ENCODE data around the gene STAG1.
"Not testable (repeated sequence)": the region's sequence is repeated elsewhere in the genome, so short reads cannot be mapped to it uniquely, and the experiment has no call there.

Gene STAG1

DNA sequence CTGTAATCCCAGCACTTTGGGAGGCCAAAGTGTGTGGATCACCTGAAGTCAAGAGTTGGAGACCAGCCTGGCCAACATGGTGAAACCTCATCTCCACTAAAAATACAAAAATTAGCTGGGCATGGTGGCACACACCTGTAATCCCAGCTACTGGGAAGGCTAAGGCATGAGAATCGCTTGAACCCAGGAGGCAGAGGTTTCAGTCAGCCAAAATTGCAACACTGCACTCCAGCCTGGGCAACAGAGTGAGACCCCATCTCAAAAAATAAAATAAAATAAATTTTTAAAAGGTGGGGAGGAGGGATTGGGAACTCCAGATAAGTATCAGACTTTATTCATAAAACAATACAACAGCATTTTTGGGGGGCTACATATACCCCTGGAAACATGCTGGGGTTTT is 42.4 kb downstream of the STAG1 start:
- H4K8ac ChIP-seq (ENCODE audit: low read depth, low read length); DNase-seq; H3K9ac ChIP-seq (ENCODE audit: low read length); H2AK5ac ChIP-seq (ENCODE audit: low read length); H3K4me1 ChIP-seq (ENCODE audit: control insufficient read depth in 1 of 2, insufficient read depth in 2 of 2, low read length in 2 of 2); H3K18ac ChIP-seq (ENCODE audit: low read length); H3K27ac ChIP-seq (ENCODE audit: low read depth, low read length); H3K14ac ChIP-seq (ENCODE audit: low read length); H2BK120ac ChIP-seq (ENCODE audit: insufficient read depth, low read length, poor library complexity); H4K91ac ChIP-seq (ENCODE audit: low read depth, low read length); H3K9me3 ChIP-seq (ENCODE audit: insufficient read depth, low read depth, low read length); H2AFZ ChIP-seq (ENCODE audit: insufficient read depth, low read length, poor library complexity); H3K23ac ChIP-seq (ENCODE audit: low read length); H3K4me3 ChIP-seq (ENCODE audit: low read depth, low read length); H2BK5ac ChIP-seq (ENCODE audit: low read depth, low read length, poor library complexity); H4K12ac ChIP-seq (ENCODE audit: low read depth, low read length); H3K79me2 ChIP-seq (ENCODE audit: control insufficient read depth, insufficient read depth, low read length, poor library complexity); H3K27me3 ChIP-seq (ENCODE audit: insufficient read depth, low read length); H3K79me1 ChIP-seq (ENCODE audit: low read length); H3K36me3 ChIP-seq (ENCODE audit: control insufficient read depth in 1 of 2, insufficient read depth in 2 of 2, low read length in 2 of 2); H3K4me2 ChIP-seq (ENCODE audit: low read length); H2BK12ac ChIP-seq (ENCODE audit: low read length): not testable (repeated sequence)
- peak overlapping the region; percentile 27 for H3K4ac ChIP-seq (ENCODE audit: low read depth, low read length)
- WGBS (ENCODE audit: extremely low coverage, insufficient coverage, insufficient read length), result no CpG with 5 or more reads among the region's 1 CpG

DNA sequence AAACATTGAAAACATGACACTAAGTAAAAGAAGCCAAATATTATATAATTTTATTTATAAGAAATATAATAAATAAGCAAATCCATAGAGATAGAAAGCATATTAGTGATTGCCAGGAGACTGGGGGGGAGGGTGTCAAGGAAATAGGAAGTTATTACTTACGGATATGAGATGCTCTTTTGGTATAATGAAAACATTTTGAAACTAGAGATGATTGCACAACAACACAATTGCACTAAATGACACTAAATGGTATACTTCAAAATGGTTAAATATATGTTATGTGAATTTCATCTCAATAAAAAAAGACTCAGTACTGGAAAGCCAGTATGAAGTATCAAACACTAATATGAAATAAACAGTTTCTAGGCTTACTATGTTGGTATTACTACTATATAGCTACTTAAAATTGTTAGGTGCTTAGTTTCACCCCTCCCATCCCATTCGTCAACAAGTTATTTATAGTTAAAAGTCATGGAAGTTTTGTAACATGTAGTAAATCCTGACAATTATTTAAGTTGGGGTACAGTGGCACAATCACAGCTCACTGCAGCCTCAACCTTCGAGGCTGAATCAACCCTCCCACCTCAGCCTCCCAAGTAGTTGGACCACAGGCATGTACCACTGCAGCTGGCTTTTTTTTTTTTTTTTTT is 43.7 kb downstream of the STAG1 start:
- Histone ChIP-seq H2AFZ (ENCODE audit: insufficient read depth, low read length, poor library complexity) (no peak overlapping the region), H2BK12ac (ENCODE audit: low read length) (no peak overlapping the region), H3K79me1 (ENCODE audit: low read length) (no peaks in the 10 kb centered on the region), H3K18ac (ENCODE audit: low read length) (no peak overlapping the region), H2BK120ac (ENCODE audit: insufficient read depth, low read length, poor library complexity) (no peak overlapping the region), H3K4me2 (ENCODE audit: low read length) (no peak overlapping the region), H3K14ac (ENCODE audit: low read length) (no peak overlapping the region), H3K79me2 (ENCODE audit: control insufficient read depth, insufficient read depth, low read length, poor library complexity) (no peaks in the 10 kb centered on the region), H2AK5ac (ENCODE audit: low read length) (no peak overlapping the region), H3K36me3 (ENCODE audit: control insufficient read depth in 1 of 2, insufficient read depth in 2 of 2, low read length in 2 of 2) (peaks cover 0 to 1% of the 10 kb centered on the region in 2 experiments), H3K9ac (ENCODE audit: low read length) (no peak overlapping the region), H3K27ac (ENCODE audit: low read depth, low read length) (no peak overlapping the region), H3K4ac (ENCODE audit: low read depth, low read length) (no peak overlapping the region), H4K12ac (ENCODE audit: low read depth, low read length) (no peak overlapping the region), H3K27me3 (ENCODE audit: insufficient read depth, low read length) (no peaks in the 10 kb centered on the region), H3K4me1 (ENCODE audit: control insufficient read depth in 1 of 2, insufficient read depth in 2 of 2, low read length in 2 of 2) (peaks cover 0 to 1% of the 10 kb centered on the region in 2 experiments), H3K23ac (ENCODE audit: low read length) (no peak overlapping the region), H4K91ac (ENCODE audit: low read depth, low read length) (no peak overlapping the region), H3K4me3 (ENCODE audit: low read depth, low read length) (no peak overlapping the region), H2BK5ac (ENCODE audit: low read depth, low read length, poor library complexity) (no peak overlapping the region), H4K8ac (ENCODE audit: low read depth, low read length) (no peak overlapping the region), H3K9me3 (ENCODE audit: insufficient read depth, low read depth, low read length) (no peaks in the 10 kb centered on the region)
- no CpG with 5 or more reads among the region's 3 CpGs for WGBS (ENCODE audit: extremely low coverage, insufficient coverage, insufficient read length)
- DNase-seq, result no peak

DNA sequence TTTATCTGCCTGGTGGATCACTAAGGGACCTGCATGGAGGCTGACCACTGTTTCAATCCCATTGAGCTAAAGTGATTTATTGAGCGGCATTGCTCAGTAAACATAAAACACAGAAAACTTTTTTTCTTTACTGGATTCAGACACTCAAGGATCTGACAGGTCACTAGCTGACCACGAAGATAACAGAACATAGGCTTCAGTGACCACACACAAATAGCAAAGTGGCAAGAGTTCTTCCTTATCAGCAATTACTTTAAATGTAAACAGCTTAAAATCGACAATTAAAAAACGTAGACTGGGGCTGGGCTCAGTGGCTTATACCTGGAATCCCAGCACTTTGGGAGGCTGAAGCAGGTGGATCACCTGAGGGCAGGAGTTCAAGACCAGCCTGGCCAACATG is 48.7 kb downstream of the STAG1 start:
- H3K4me3 ChIP-seq (ENCODE audit: low read depth, low read length), result no peak overlapping the region
- no peak overlapping the region for H4K12ac ChIP-seq (ENCODE audit: low read depth, low read length)
- H3K79me2 ChIP-seq (ENCODE audit: control insufficient read depth, insufficient read depth, low read length, poor library complexity), result no peaks in the 10 kb centered on the region
- no peak overlapping the region for H3K23ac ChIP-seq (ENCODE audit: low read length)
- H3K18ac ChIP-seq (ENCODE audit: low read length), result no peak overlapping the region
- no peak overlapping the region for H3K9ac ChIP-seq (ENCODE audit: low read length)
- no peaks in the 10 kb centered on the region for H3K79me1 ChIP-seq (ENCODE audit: low read length)
- H3K27me3 ChIP-seq (ENCODE audit: insufficient read depth, low read length), result no peaks in the 10 kb centered on the region
- no peak overlapping the region for H2BK12ac ChIP-seq (ENCODE audit: low read length)
- H3K4ac ChIP-seq (ENCODE audit: low read depth, low read length), result no peak overlapping the region
- no peak overlapping the region for H4K8ac ChIP-seq (ENCODE audit: low read depth, low read length)
- H4K91ac ChIP-seq (ENCODE audit: low read depth, low read length), result no peak overlapping the region
- H3K9me3 ChIP-seq (ENCODE audit: insufficient read depth, low read depth, low read length), result no peaks in the 10 kb centered on the region
- no peak overlapping the region for H3K14ac ChIP-seq (ENCODE audit: low read length)
- WGBS (ENCODE audit: extremely low coverage, insufficient coverage, insufficient read length), result no CpG with 5 or more reads among the region's 4 CpGs
- no peak overlapping the region for H2AK5ac ChIP-seq (ENCODE audit: low read length)
- H3K27ac ChIP-seq (ENCODE audit: low read depth, low read length), result no peak overlapping the region
- H3K4me1 ChIP-seq (ENCODE audit: control insufficient read depth in 1 of 2, insufficient read depth in 2 of 2, low read length in 2 of 2), result peaks cover 0 to 6% of the 10 kb centered on the region in 2 experiments
- H3K4me2 ChIP-seq (ENCODE audit: low read length), result no peak overlapping the region
- DNase-seq, result no peak
- H2AFZ ChIP-seq (ENCODE audit: insufficient read depth, low read length, poor library complexity), result no peak overlapping the region
- H2BK5ac ChIP-seq (ENCODE audit: low read depth, low read length, poor library complexity), result no peak overlapping the region
- no peaks in the 10 kb centered on the region for H3K36me3 ChIP-seq (ENCODE audit: control insufficient read depth in 1 of 2, insufficient read depth in 2 of 2, low read length in 2 of 2)
- H2BK120ac ChIP-seq (ENCODE audit: insufficient read depth, low read length, poor library complexity), result no peak overlapping the region

DNA sequence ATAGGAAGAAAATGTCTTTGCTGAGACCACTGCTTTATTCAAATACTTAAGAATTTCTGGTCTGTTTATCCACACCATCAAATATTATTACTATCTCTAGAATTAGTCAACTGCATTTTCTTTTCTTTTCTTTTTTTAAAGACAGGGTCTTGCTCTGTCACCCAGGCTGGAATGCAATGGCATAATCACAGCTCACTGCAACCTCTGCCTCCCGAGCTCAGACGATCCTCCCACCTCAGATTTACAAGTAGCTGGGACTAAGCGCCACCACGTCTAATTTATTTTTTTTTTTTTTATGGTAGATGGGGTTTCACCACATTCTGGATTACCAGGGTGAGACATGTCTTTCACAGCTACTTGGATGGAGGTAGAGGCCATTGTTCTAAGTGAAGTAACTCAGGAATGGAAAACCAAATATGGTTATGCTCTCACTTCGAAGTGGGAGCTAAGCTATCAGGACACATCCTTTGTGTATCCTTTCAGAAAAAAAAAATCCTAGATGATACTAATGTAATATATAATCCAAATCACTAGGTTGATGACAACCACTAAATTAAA is 52.8 kb downstream of the STAG1 start:
- H3K9me3 ChIP-seq (ENCODE audit: insufficient read depth, low read depth, low read length), result no peaks in the 10 kb centered on the region
- H3K27me3 ChIP-seq (ENCODE audit: insufficient read depth, low read length), result no peaks in the 10 kb centered on the region
- H2BK120ac ChIP-seq (ENCODE audit: insufficient read depth, low read length, poor library complexity), result no peak overlapping the region
- no peak overlapping the region for H2AK5ac ChIP-seq (ENCODE audit: low read length)
- H3K4me3 ChIP-seq (ENCODE audit: low read depth, low read length), result no peak overlapping the region
- H3K79me2 ChIP-seq (ENCODE audit: control insufficient read depth, insufficient read depth, low read length, poor library complexity), result no peaks in the 10 kb centered on the region
- H3K36me3 ChIP-seq (ENCODE audit: control insufficient read depth in 1 of 2, insufficient read depth in 2 of 2, low read length in 2 of 2), result no peaks in the 10 kb centered on the region
- H2AFZ ChIP-seq (ENCODE audit: insufficient read depth, low read length, poor library complexity), result no peak overlapping the region
- H3K79me1 ChIP-seq (ENCODE audit: low read length), result no peaks in the 10 kb centered on the region
- H3K4ac ChIP-seq (ENCODE audit: low read depth, low read length), result no peak overlapping the region
- H3K4me2 ChIP-seq (ENCODE audit: low read length), result no peak overlapping the region
- H4K8ac ChIP-seq (ENCODE audit: low read depth, low read length), result no peak overlapping the region
- no peak overlapping the region for H3K18ac ChIP-seq (ENCODE audit: low read length)
- no peak overlapping the region for H4K91ac ChIP-seq (ENCODE audit: low read depth, low read length)
- no peak overlapping the region for H2BK12ac ChIP-seq (ENCODE audit: low read length)
- H3K9ac ChIP-seq (ENCODE audit: low read length), result no peak overlapping the region
- DNase-seq, result peak; percentile 7 to 61
- no peak overlapping the region for H3K27ac ChIP-seq (ENCODE audit: low read depth, low read length)
- no peak overlapping the region for H2BK5ac ChIP-seq (ENCODE audit: low read depth, low read length, poor library complexity)
- H3K23ac ChIP-seq (ENCODE audit: low read length), result no peak overlapping the region
- H3K4me1 ChIP-seq (ENCODE audit: control insufficient read depth in 1 of 2, insufficient read depth in 2 of 2, low read length in 2 of 2), result peaks cover 0 to 6% of the 10 kb centered on the region in 2 experiments
- no CpG with 5 or more reads among the region's 5 CpGs for WGBS (ENCODE audit: extremely low coverage, insufficient coverage, insufficient read length)
- H3K14ac ChIP-seq (ENCODE audit: low read length), result no peak overlapping the region
- no peak overlapping the region for H4K12ac ChIP-seq (ENCODE audit: low read depth, low read length)

All from trophoblast cell (in vitro differentiated cells and primary cell).